SK-N-SH (cell line): Measurements from ENCODE around the gene ITGA2B. TPM values are rescaled to one million over a fixed set of nuclear protein-coding genes. Genes with fewer than 3 reads are reported as not detected.

Experiments
- CTCF ChIA-PET: fragments of 300-600, 350-600 bp; formaldehyde crosslinking; extraction: SDS; loops from one replicate; lab custom pipeline; 2021; lab: Yijun Ruan, JAX
- POLR2A ChIA-PET: fragments of 350-600 bp; sonication (Branson Sonifier 250); formaldehyde crosslinking; extraction: SDS; loops from one replicate; lab custom pipeline; 2020; ENCODE audit warnings: antibody characterized with exemption, inconsistent platforms; lab: Yijun Ruan, JAX
- DNase-seq: peaks from one replicate; pipeline ENCODE4 v3.0.0; 2012
- H2AFZ ChIP-seq: fragments of 200-600 bp; sonication (generic); 2 replicates; pipeline ENCODE4 v1.8.1; 2016; ENCODE audit warnings: antibody characterized with exemption, mild to moderate bottlenecking, low read depth
- H3F3A ChIP-seq: fragments of 200-600 bp; sonication (generic); replicated peaks from 2 replicates; pipeline ENCODE3; 2016; ENCODE audit warnings: antibody characterized with exemption, mild to moderate bottlenecking; ENCODE audit not compliant: insufficient read depth
- H3K27ac ChIP-seq, 2 experiments: fragments of 200-500 bp in 1 of 2; fragments of 200-600 bp in 1 of 2; sonication (Bioruptor generic) in 1 of 2; sonication (generic), shearing (Covaris generic) in 1 of 2; 2 replicates each; pipeline versions ENCODE4 v1.5.1 to v1.6.1; 2014 to 2016; ENCODE audit warnings: low read depth in 2 of 2, inconsistent platforms in 1 of 2, low read length in 1 of 2, mild to moderate bottlenecking in 1 of 2, mixed read lengths in 1 of 2
- H3K27me3 ChIP-seq: fragments of 200-600 bp; sonication (generic), shearing (Covaris generic); 2 replicates; pipeline ENCODE4 v1.6.1; 2016; ENCODE audit warnings: mixed run types; ENCODE audit not compliant: insufficient read depth
- H3K36me3 ChIP-seq, 2 experiments: fragments of 200-500 bp in 1 of 2; fragments of 200-600 bp in 1 of 2; sonication (Bioruptor generic) in 1 of 2; sonication (generic) in 1 of 2; replicated peaks in 1 of 2; 2 replicates each; pipeline versions ENCODE3 to v1.5.1; 2014 to 2016; ENCODE audit warnings: low read length in 1 of 2, mild to moderate bottlenecking in 1 of 2; ENCODE audit not compliant: insufficient read depth in 2 of 2, control insufficient read depth in 1 of 2
- H3K4me1 ChIP-seq, 2 experiments: fragments of 200-500 bp in 1 of 2; fragments of 200-600 bp in 1 of 2; sonication (Bioruptor generic) in 1 of 2; sonication (generic), shearing (Covaris generic) in 1 of 2; 2 replicates each; pipeline versions ENCODE4 v1.5.1 to v1.6.1; 2014 to 2016; ENCODE audit warnings: low read depth in 1 of 2, low read length in 1 of 2, mixed run types in 1 of 2; ENCODE audit not compliant: insufficient read depth in 2 of 2, control insufficient read depth in 1 of 2
- H3K4me2 ChIP-seq: fragments of 200-600 bp; sonication (generic), shearing (Covaris generic); 2 replicates; pipeline ENCODE4 v1.6.1; 2017; ENCODE audit warnings: mixed run types
- H3K4me3 ChIP-seq, 2 experiments: fragments of 200-500 bp in 1 of 2; fragments of 200-600 bp in 1 of 2; sonication (Bioruptor generic) in 1 of 2; sonication (generic), shearing (Covaris generic) in 1 of 2; 2 replicates each; pipeline versions ENCODE4 v1.5.1 to v1.8.1; 2014 to 2016; ENCODE audit warnings: low read depth in 2 of 2, inconsistent platforms in 1 of 2, low read length in 1 of 2, mild to moderate bottlenecking in 1 of 2, mixed read lengths in 1 of 2, moderate library complexity in 1 of 2
- H3K79me2 ChIP-seq: fragments of 200-600 bp; sonication (generic); 2 replicates; pipeline ENCODE4 v1.8.1; 2017; ENCODE audit warnings: mild to moderate bottlenecking; ENCODE audit not compliant: insufficient read depth
- H3K9ac ChIP-seq: fragments of 200-600 bp; sonication (generic); 2 replicates; pipeline ENCODE4 v1.6.1; 2017; ENCODE audit warnings: mixed run types
- H3K9me2 ChIP-seq: fragments of 200-600 bp; sonication (generic); 2 replicates; pipeline ENCODE4 v1.6.1; 2017; ENCODE audit warnings: mixed run types
- H3K9me3 ChIP-seq: fragments of 200-600 bp; sonication (generic); 2 replicates; pipeline ENCODE4 v1.6.1; 2017; ENCODE audit warnings: mixed run types, mild to moderate bottlenecking, moderate library complexity
- H4K20me1 ChIP-seq: fragments of 200-600 bp; sonication (generic); 2 replicates; pipeline ENCODE4 v1.6.1; 2017; ENCODE audit warnings: mild to moderate bottlenecking, mixed run types; ENCODE audit not compliant: insufficient read depth
- CTCF ChIP-seq: fragments of 200-600 bp; sonication (generic); IDR thresholded peaks from 2 replicates; pipeline ENCODE4 v1.6.1; 2017; ENCODE audit warnings: antibody characterized with exemption, mild to moderate bottlenecking, moderate library complexity
- GABPA ChIP-seq: IDR thresholded peaks from 2 replicates; pipeline ENCODE4 v1.4.0; 2012; ENCODE audit warnings: low read depth, mild to moderate bottlenecking
- GATA2 ChIP-seq: sonication (generic); formaldehyde crosslinking; IDR thresholded peaks from 2 replicates; pipeline ENCODE4 v1.5.0; 2020; ENCODE audit warnings: mild to moderate bottlenecking, missing genetic modification reagents
- JUND ChIP-seq: IDR thresholded peaks from 2 replicates; pipeline ENCODE4 v1.4.0; 2012
- MAX ChIP-seq: IDR thresholded peaks from 2 replicates; pipeline ENCODE4 v1.4.0; 2012; ENCODE audit warnings: low read depth
- MEF2A ChIP-seq: IDR thresholded peaks from 2 replicates; pipeline ENCODE4 v1.4.0; 2012; ENCODE audit warnings: low read depth, borderline replicate concordance
- MXI1 ChIP-seq: IDR thresholded peaks from 2 replicates; pipeline ENCODE4 v1.6.1; 2012; ENCODE audit warnings: mild to moderate bottlenecking, low read depth, low read length, improper control_type of control experiment
- PBX3 ChIP-seq: IDR thresholded peaks from 2 replicates; pipeline ENCODE4; 2012
- RAD21 ChIP-seq: IDR thresholded peaks from 2 replicates; pipeline ENCODE4 v1.6.1; 2012; ENCODE audit warnings: mild to moderate bottlenecking, low read length
- RFX5 ChIP-seq: IDR thresholded peaks from 2 replicates; pipeline ENCODE4 v1.6.1; 2012; ENCODE audit warnings: mild to moderate bottlenecking, improper control_type of control experiment, low read length
- RXRA ChIP-seq: IDR thresholded peaks from 2 replicates; pipeline ENCODE4 v1.4.0; 2012; ENCODE audit warnings: low read depth, mild to moderate bottlenecking, borderline replicate concordance
- USF1 ChIP-seq: IDR thresholded peaks from 2 replicates; pipeline ENCODE4 v1.4.0; 2012; ENCODE audit warnings: low read depth, borderline replicate concordance
- USF2 ChIP-seq: fragments of 150-350 bp; IDR thresholded peaks from 2 replicates; pipeline ENCODE4 v1.6.1; 2017; ENCODE audit warnings: antibody characterized with exemption, low read length, low read depth, borderline replicate concordance
- WGBS: methylation state at CpG from one replicate; pipeline ENCODE4 v1.1.6; 2017; ENCODE audit warnings: low lambda C conversion rate; 5-methylcytosine and 5-hydroxymethylcytosine counted together
- polyA plus RNA-seq, 3 experiments: library from polyadenylated mRNA; depleted of rRNA; stranded (reverse); fragments of >200 nt; gene quantifications; 2 replicates each; pipeline ENCODE4 v1.2.3, GENCODE V29; 2012

The ITGA2B gene
- polyA plus RNA-seq, 1 of the 3 experiments (the other 2 are of a cell fraction): 1.3 TPM

- TF ChIP-seq USF2: no peak
- no peak for TF ChIP-seq GABPA
- TF ChIP-seq RAD21: no peak
- TF ChIP-seq JUND: no peak
- TF ChIP-seq GATA2 (CRISPR knock-in tag): no peak
Observed at GRCh38 chr17:44334727-44335126, 54.7 kb downstream of the ITGA2B start (continued).

- no peak overlapping the region for H3K27ac ChIP-seq
- H3K9ac ChIP-seq: no peak overlapping the region
- no peak for DNase-seq
- peaks cover 0 to 5% of the 10 kb centered on the region in 2 experiments; a peak in 1 of 4 replicates for H3K4me1 ChIP-seq
- peaks cover 4% of the 10 kb centered on the region for H3F3A ChIP-seq
- TF ChIP-seq MEF2A (no peak), PBX3 (no peak), RXRA (no peak), MAX (no peak), USF1 (no peak), RFX5 (no peak), MXI1 (no peak), CTCF (no peak)
- no peaks in the 10 kb centered on the region for H3K9me2 ChIP-seq
- H3K79me2 ChIP-seq: no peaks in the 10 kb centered on the region
- ChIA-PET CTCF (interaction anchor here (2.0 to 5.2 kb wide), 2 partner anchors 10 to 16 kb away, joined by 8 to 53 read pairs; partner anchors contain the start of gene GRN), POLR2A (no interaction called here)
- no peaks in the 10 kb centered on the region for H3K36me3 ChIP-seq
- H4K20me1 ChIP-seq: no peaks in the 10 kb centered on the region
- H3K4me3 ChIP-seq: no peak overlapping the region
- no peaks in the 10 kb centered on the region for H3K9me3 ChIP-seq
- no peaks in the 10 kb centered on the region for H3K27me3 ChIP-seq
- no peak overlapping the region for H2AFZ ChIP-seq
- H3K4me2 ChIP-seq: no peak overlapping the region
- 46% methylated on average over 2 of the region's 2 CpGs for WGBS
Observed at GRCh38 chr17:44334315-44334714, 55.1 kb downstream of the ITGA2B start.
